Suppressor macrophage treated with lipopolysaccharide for 4 hours (primary cell): Measurements from ENCODE around the gene DPM2.

Source experiments
- DNase-seq: peaks from one replicate; pipeline ENCODE4 v3.0.0-alpha.2; 2020

The DPM2 gene

DNA sequence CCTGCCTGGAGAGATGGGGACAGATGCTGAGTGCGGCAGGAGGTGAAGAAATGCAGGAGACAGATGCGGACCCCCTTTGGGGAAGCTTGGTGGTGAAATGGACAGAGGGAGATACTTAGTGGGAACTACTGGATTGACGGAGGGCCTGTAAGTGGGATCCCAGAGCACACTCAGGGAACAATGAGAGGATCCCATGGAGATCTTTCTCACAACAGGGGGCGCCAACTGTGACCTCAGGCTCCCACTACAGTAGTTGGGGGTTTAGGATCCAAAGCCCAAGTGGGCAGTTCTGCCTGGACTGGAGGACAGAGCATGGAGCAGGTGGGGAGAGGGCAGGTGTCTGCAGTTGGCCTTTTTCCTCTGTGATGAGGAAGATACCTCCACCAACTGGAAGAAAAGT, 3.4 kb downstream of the DPM2 start:
- DNase-seq, result no peak

GRCh38 chr9:127931092-127931881, 6.4 kb downstream of the DPM2 start:
- DNase-seq, result peak; percentile 28

- DNase-seq, result peak; percentile 77
Observed at GRCh38 chr9:127930231-127931091, 7.2 kb downstream of the DPM2 start, which contains the start of gene PIP5KL1. PIP5KL1 (minus strand) TSS chr9:127930777; CDS start chr9:127930752, 25 bp downstream.

- DNase-seq, result no peak
Observed at GRCh38 chr9:127929625-127929979, 8.1 kb downstream of the DPM2 start.

GRCh38 chr9:127928676-127929624, 8.7 kb downstream of the DPM2 start:
- no peak for DNase-seq

- no peak for DNase-seq
Observed at GRCh38 chr9:127927988-127928675, 9.5 kb downstream of the DPM2 start.

- DNase-seq, result no peak
Observed at GRCh38 chr9:127927201-127927987, 10.3 kb downstream of the DPM2 start.

GRCh38 chr9:127926906-127927200, 10.8 kb downstream of the DPM2 start:
- no peak for DNase-seq

DNA sequence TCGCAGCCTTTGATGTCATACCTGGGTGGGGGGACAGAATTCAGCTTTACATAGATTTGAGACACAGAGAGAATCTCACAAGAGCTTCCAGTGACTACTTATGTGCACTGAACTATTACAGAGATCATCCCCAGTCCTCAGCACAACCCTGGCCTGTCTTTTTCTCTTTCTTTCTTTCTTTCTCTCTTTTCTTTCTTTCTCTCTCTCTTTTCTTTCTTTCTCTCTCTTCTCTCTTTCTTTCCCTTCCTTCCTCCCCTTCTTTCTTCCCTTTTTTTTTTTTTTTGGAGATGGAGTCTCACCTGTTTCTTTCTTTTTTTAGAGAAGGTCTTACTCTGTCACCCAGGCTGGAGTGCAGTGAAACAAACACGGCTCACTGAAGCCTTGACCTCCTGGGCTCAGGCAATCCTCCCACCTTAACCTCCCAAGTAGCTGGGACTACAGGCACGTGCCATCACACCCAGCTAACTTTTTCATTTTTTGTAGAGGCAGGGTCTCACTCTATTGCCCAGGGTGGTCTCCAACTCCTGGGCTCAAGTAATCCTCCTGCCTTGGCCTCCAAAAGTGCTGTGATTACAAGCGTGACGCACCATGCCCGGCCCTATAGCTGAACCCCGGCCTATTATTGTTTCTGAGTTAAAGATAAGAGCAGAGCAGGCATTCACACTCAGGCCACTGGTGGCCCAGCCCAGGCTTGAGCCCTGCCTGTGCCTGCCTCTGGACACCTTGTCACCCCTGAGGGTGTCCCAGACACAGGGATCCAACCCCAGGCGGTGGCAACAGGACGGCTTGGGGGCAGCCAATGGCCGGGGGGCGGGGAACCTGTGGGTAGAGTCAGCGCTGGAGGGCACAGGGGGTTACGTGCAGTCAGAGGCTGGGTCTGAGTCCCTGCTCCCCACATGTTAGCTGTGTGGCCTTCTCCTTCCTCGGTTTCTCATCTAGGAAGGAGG, 11.4 kb downstream of the DPM2 start:
- DNase-seq, result no peak

DNA sequence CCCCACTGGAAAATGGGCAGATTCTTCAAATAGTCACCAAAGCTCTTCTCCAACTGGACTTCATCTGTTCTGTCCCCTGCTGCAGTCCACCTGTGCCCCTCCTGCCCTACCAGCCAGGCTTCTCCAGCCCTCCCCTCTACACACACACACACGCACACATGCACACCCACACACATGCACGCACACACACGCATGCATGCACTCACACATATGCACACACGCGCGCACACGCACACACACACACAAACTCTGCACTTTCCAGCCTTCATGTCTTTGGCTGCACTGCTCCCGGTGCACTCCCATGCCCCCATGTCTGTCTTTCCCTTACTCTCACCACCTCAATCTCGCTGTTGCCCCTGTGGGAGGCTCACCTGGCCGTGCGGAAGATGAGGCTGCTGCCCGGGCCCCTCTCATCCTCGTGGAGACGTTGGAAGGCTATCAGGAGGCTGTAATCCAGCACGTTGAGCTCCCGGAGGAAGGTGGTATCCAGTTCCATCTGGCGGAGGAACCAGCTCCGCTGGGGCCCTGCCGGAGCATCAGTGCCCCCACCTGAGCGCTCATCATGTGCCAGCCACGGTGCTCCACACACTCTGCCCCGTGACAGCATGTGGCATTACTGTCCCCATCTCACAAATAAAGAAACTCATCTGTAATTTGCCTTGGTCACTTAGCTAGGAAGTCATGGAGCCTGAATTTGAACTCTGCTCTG, 12.8 kb downstream of the DPM2 start:
- no peak for DNase-seq

DNA sequence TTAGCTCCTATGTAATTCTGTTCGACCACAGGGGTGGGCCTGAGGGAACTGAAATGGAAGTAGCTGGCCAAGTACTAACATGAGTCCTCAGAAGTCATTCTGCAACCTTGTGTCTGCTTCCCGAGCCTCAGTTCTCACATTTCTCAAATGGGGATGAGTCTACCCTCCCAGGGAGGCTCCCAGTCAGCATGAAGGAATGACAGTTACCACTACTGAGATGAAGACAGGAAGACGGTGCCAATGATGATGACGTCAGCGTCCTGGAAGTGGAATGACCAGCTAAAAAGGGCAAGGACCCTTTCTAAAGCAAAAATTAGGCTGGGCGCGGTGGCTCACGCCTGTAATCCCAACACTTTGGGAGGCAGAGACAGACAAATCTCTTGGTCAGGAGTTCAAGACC, 13.9 kb downstream of the DPM2 start:
- DNase-seq, result no peak

GRCh38 chr9:127923046-127923445, 14.6 kb downstream of the DPM2 start:
- DNase-seq, result no peak

GRCh38 chr9:127921557-127922120, 16.0 kb downstream of the DPM2 start:
- peak; percentile 69 for DNase-seq

DNA sequence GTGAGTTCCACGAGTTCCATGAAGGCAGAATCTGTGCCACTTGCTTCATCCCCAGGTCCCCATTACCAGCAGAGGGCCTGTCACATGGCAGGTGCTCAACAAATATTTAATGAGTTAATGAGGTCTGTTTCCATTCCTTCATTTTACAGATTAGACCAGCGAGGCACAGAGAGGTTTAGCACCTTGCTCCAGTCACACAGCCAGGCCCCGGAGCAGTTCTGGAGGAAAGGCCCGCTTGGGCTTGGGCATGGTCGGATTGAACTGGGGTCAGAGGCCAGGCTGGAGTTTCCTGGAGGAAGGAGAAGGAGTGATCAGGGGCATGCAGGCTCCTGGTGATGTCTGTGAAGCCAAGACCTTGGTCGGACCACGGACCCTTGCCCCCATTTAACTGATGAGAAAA, 16.9 kb downstream of the DPM2 start:
- no peak for DNase-seq

- DNase-seq, result peak; percentile 94
Observed at GRCh38 chr9:127919253-127919815, 18.3 kb downstream of the DPM2 start.

- no peak for DNase-seq
Observed at GRCh38 chr9:127918183-127919107, 19.2 kb downstream of the DPM2 start.

DNA sequence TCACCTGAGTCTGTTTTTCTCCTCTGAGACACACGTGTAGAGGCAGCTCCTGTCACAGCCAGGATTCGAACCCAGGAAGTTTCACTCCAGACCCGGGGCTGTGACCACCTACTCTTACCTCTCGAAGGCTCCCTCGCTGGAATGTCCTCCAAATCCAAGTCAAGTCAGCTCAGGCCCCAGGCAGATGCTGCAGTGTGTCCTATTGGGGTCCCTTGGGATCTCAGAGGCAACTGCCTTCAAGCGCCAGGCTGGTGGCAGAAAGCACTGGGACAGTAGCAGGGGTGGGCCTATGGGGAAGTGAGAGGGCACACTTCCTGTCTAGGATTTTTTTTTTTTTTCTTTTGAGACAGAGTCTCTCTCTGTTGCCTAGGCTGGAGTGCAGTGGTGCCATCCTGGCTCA, 20.1 kb downstream of the DPM2 start:
- DNase-seq, result peak; percentile 56
